ENCODE data around the gene RNU4-1. TPM values are rescaled to one million over a fixed set of nuclear protein-coding genes. Genes with fewer than 3 reads are reported as not detected.

RNU4-1 gene
- total RNA-seq, 1 donor from 2014 or later, result not detected

GRCh38 chr12:120267736-120268135 lies 25.3 kb downstream of the RNU4-1 start:
- H3K4me1 ChIP-seq, result peaks cover 0 to 5% of the 10 kb centered on the region in 2 donors
- DNase-seq (ENCODE audit: low spot score in 2 of 2), result no peak
- intact Hi-C loops (cut with DNase I), result no loop called here
- no peaks in the 10 kb centered on the region for H3K9me3 ChIP-seq
- H3K4me3 ChIP-seq, result no peak overlapping the region
- TF ChIP-seq, protein P1, sequence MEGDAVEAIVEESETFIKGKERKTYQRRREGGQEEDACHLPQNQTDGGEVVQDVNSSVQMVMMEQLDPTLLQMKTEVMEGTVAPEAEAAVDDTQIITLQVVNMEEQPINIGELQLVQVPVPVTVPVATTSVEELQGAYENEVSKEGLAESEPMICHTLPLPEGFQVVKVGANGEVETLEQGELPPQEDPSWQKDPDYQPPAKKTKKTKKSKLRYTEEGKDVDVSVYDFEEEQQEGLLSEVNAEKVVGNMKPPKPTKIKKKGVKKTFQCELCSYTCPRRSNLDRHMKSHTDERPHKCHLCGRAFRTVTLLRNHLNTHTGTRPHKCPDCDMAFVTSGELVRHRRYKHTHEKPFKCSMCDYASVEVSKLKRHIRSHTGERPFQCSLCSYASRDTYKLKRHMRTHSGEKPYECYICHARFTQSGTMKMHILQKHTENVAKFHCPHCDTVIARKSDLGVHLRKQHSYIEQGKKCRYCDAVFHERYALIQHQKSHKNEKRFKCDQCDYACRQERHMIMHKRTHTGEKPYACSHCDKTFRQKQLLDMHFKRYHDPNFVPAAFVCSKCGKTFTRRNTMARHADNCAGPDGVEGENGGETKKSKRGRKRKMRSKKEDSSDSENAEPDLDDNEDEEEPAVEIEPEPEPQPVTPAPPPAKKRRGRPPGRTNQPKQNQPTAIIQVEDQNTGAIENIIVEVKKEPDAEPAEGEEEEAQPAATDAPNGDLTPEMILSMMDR (IDR thresholded peaks at IDR 0.05), result no peak
- no peaks in the 10 kb centered on the region for H3K27me3 ChIP-seq
- H3K27ac ChIP-seq, result no peak overlapping the region
- no peaks in the 10 kb centered on the region for H3K36me3 ChIP-seq

DNA sequence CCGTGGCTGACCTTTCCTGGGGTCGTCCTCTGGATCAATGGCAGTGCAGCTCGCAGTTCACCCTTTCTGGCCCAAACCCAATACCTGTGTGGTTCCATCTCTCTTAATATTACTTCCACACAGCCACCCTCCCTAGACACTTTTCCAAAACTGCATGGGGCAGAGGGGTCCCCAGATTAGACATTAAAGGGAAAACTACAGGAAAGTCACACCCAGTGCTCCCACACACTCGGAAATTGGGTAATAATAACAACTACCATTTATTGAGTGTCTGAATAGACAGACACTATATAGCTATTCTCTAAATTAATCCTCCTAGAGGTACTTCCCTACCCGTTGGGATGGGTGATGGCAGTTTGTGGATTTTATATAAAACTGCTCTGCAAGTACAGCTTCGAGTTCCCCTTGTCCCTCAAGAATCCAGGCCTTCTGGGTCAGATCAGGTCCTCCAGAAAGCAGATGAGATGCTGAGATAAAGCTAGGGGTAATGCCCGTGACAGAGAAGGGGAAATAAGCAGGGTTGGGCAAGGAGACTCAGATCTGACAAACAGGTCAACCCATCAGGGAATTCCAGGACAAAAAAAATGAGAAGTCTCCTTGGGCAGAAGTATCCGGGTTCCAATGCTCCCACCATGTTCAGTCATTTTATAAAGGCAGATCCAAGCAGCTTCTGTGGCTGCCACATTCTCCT lies 26.7 kb downstream of the RNU4-1 start:
- Histone ChIP-seq H3K36me3 (no peaks in the 10 kb centered on the region), H3K4me1 (peaks cover 5 to 17% of the 10 kb centered on the region in 2 donors), H3K27me3 (no peaks in the 10 kb centered on the region), H3K4me3 (no peak overlapping the region), H3K27ac (peak overlapping the region in 1 of 2 donors; percentile 42), H3K9me3 (no peaks in the 10 kb centered on the region)
- TF ChIP-seq, protein P1 (IDR thresholded peaks at IDR 0.05), result no peak
- intact Hi-C loops (cut with DNase I), result no loop called here
- DNase-seq (ENCODE audit: low spot score in 2 of 2), result no peak

GRCh38 chr12:120265473-120266179 lies 27.4 kb downstream of the RNU4-1 start, which contains the start of gene PXN:
Gene PXN (minus strand): TSS chr12:120265730. CDS start chr12:120265629, 101 bp downstream.
- intact Hi-C loops (cut with DNase I), result loop anchor here (1.0 to 2.0 kb wide), 3 partner anchors 26 to 65 kb away; partner anchors contain the start of genes RNU4-2 and RPLP0
- H3K9me3 ChIP-seq, result no peaks in the 10 kb centered on the region
- peak in 1 of 2 donors; percentile 93 for DNase-seq (ENCODE audit: low spot score in 2 of 2)
- H3K36me3 ChIP-seq, result no peaks in the 10 kb centered on the region
- H3K27ac ChIP-seq, result peak within 1 kb of the TSS; percentile 90 to 95
- TF ChIP-seq, protein P1 (IDR thresholded peaks at IDR 0.05), result peak; percentile 59 to 89 (median 77)
- peaks cover 5 to 17% of the 10 kb centered on the region in 2 donors for H3K4me1 ChIP-seq
- H3K27me3 ChIP-seq, result no peaks in the 10 kb centered on the region
- H3K4me3 ChIP-seq, result peak within 1 kb of the TSS; percentile 97 to 98

GRCh38 chr12:120264904-120265472 lies 28.0 kb downstream of the RNU4-1 start:
- H3K27ac ChIP-seq, result peak overlapping the region; percentile 90 to 95
- H3K9me3 ChIP-seq, result no peaks in the 10 kb centered on the region
- peaks cover 5 to 17% of the 10 kb centered on the region in 2 donors for H3K4me1 ChIP-seq
- intact Hi-C loops (cut with DNase I), result loop anchor here (1.0 to 2.0 kb wide), 4 partner anchors 26 to 64 kb away; partner anchors contain the start of genes RNU4-2 and RPLP0
- H3K27me3 ChIP-seq, result no peaks in the 10 kb centered on the region
- H3K36me3 ChIP-seq, result no peaks in the 10 kb centered on the region
- DNase-seq (ENCODE audit: low spot score in 2 of 2), result no peak
- peak overlapping the region; percentile 97 to 98 for H3K4me3 ChIP-seq
- TF ChIP-seq, protein P1 (IDR thresholded peaks at IDR 0.05), result no peak

DNA sequence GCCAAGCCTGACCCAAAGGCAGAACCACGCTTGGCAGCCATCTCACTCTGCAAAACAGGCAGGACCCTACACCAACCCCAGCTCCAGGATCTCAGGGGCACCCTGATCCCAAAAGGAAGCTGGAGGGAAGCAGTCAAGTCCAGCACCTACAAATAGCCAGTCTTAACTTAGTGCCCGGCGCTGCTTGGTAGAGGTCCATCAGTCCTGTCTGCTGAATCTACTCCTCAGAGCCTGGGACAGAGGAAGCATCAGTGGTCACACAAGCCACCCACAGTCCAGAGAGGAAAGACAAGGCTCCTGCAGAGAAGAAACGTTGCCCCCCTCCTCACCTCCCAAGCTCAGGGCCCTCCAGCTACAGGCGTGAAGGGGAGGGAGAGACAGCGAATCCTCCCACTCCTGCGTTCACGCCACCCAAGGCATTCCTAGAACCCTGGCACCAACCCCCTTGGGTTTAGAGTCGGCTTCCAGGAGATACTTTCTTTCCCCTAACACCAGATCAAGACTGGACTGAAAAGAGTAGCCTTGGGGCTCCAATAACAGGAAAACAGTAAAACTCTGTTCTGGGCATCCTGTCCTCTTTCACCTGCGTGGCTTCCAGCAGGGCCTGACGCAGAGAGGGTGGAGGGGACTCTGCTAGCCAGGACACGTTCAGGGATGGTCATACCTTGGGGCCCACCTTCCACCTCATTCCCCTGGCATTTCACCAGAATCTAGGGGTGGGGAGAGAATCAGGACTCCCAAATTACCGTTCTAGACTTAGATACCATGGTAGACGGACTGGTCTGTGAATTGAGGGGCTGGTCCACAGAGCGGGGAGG lies 28.7 kb downstream of the RNU4-1 start:
- TF ChIP-seq, protein P1 (IDR thresholded peaks at IDR 0.05), result no peak
- H3K4me1 ChIP-seq, result peaks cover 5 to 21% of the 10 kb centered on the region in 2 donors
- peak in 1 of 2 donors; percentile 69 for DNase-seq (ENCODE audit: low spot score in 2 of 2)
- no peaks in the 10 kb centered on the region for H3K27me3 ChIP-seq
- H3K4me3 ChIP-seq, result peak overlapping the region; percentile 97 to 98
- peak overlapping the region; percentile 90 to 95 for H3K27ac ChIP-seq
- H3K36me3 ChIP-seq, result no peaks in the 10 kb centered on the region
- intact Hi-C loops (cut with DNase I), result loop anchor here (1.0 to 2.0 kb wide), 2 partner anchors 30 to 63 kb away; partner anchors contain the start of gene RPLP0
- H3K9me3 ChIP-seq, result no peaks in the 10 kb centered on the region

Data from ascending aorta (tissue), 2 donors.